CD4-positive, alpha-beta T cell treated with Interleukin-1 beta for 1 hour (primary cell): ENCODE measurements around the gene SYT13.
A peak's percentile ranks its signal among the peaks of the same experiment; 100 is the strongest.
"Not testable (repeated sequence)": the region's sequence is repeated elsewhere in the genome, so short reads cannot be mapped to it uniquely, and the experiment has no call there.

ENCODE experiments used
- DNase-seq, 2 donors: peaks; one replicate each; pipeline ENCODE4 v3.0.0-alpha.2; 2020 to 2022

The SYT13 gene

DNA sequence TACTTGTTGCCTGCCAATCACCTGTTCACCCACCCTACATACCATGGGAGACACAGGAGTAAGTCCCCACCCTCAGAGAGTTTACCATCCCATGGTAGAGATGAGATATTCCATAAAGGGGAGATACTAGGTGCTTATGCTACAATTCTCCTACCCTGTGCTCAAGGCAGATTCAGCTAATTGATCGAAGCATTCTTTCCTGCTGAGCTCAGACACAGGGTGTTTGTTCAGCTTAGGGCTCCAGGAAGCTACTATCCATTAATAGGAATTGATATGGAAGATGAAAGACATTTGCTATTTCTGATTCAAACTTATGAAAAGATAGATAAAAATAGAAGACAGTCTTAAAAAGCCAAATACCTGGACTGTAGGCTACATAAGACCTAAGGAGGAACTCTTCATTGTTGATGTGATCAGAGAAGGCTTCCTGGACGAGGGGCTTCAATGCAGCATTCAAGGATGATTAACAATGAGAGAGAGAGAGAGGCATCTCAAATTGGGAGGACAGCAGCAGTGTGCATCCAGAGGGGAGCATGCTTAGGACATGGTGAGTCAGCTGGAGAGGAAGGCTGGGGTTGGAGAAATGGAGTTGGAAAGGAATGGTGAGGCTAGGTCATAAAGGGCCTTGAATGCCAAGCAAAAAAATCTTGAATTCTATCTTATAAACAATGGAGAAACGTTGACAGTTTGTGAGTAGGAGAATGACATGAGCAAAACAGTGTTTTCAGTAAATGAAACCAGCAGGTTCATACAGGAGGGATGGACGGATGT, 15.0 kb downstream of the SYT13 start:
- DNase-seq, result no peak

DNA sequence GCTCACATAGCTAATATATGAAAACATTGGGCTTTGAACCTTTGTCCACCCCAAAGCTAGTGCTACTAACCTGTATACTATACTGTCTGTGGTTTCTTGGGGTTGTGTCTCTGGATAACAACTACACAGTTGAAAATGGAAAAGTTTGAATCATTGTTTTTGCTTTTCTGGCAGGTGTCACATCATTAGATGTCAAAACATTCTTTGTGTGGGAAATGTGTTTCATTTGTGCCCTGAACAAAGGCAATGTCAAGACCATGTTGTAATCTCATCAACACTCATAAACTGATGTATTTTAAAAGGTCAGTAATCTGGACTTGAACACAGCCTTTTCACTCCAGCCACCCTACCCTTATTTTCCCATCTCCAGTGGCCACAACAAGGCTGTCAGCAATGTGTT, 16.5 kb downstream of the SYT13 start:
- no peak for DNase-seq

DNA sequence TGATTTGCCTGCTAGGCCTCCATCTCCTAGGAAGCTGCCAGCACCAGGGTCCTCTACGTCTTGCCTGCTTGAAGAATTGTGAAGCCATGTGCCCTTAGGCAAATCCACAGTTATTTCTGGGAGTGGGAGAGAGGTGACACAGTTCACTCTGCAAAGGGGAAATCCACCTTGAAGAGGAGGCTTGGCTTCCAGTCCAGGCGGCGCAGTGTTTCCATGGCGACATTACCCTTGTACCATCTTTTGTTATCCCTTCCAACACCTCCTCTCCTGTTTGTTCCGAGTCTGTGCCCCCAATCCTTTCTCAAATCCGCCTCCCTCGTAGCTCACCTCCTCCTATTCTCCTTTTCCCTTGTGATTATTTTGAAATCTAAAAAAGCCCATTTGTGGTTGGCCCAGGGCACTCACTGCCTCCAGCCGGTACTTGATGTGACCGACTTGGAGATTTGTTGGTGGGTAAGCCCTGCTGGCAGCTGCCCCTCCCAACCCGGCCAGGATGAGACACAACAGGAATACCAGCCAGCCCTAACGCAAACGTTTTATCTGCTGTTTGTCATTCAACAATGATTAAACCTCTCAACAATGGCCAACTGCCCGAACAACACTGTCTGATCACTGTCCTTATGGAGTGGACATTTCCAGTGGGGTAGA, 18.4 kb downstream of the SYT13 start:
- DNase-seq, result no peak

DNA sequence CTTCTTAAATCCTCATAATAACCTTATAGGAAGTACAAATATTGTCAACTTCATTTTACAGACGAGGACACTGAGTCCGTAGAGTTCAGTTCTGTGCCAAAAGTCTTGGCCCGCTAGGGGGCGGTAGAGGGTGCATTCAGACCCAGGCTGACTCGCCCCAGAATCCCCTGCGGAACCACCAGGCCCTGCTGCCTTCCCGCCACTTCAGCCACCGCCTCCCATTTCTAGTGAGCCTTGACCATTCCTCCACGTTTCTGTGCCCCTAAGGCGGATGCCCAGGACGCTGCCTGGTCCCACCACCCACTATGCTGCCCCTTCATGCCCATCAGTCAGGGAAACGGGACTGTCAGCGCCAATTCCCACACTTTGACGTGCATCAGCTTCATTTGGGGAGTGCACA, 19.1 kb downstream of the SYT13 start:
- DNase-seq, result no peak

DNA sequence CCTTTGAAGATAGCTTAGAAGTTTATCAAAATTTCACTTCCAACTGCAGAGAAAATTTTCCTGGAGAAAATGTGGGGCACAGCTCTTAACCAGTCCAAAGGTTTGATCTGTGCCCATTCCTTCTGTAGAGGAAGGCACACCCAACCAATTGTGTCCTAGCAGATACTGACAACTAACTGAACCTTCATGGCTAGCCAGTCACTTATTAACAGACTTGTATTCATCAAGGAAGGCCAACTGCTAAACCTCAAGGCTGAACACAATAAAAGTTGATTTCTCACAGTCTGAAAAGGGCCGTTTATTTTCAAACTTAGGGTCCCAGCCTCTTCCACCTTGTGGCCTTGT, 19.5 kb downstream of the SYT13 start:
- no peak for DNase-seq

DNA sequence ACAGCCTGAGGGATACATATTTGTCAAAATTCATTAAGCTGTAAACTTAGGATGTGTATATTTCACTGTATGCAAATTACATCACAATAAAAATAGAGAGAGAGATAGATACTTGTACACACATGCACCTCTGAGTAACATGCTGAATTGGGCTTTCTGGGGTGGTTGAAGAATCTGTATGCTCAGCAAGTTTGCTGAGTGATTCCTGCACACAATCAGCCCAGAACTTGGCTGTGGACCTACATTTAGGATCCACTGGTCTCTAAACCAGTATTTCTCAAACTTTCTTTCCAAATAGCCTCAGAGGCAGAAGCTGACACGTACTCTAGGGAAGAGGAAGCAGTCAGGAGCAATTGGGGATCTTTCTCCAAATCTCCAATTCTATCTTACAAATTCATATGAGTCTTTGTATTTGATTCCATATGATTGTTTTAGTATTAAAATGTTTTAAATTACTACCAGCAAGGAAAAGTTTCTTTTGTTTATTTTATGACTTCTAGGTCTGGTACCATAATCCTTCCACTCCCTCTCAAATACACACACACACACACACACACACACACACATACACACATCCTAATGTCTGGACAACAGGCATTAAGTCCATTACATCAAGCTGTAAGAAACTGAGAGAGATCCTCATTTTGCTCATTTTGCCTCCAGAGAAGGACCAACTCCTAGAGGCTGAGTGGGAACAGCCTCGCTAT, 20.0 kb downstream of the SYT13 start:
- no peak for DNase-seq

DNA sequence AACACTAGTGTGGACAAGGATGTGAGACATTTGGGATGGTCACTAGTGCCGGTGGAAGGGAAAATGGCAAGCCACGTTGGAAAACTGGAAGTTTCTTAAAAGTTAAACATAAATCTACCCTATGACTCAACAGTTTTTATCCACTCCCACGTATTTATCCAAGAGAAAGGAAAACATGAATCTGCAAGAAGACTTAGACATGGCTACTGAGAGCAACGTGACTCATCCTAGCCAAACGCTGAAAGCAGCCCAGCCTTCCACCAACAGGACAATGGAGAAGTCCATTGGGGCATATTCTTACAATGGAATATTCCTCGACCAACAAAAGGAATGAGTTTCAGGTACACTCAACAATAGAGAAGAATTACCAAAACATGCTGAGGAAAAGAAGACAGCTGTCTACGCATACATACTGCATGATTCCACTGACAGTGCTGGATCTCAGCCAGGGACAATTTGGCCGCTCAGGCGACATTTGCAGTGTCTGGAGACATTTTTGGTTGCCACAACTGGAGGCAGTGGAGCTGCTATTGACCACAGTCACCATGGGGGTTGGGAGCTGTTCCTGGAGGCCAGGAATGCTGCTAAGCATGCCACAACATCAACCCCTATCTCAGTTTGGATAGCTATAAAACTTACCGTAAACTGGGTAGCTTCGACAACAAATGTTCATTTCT, 21.2 kb downstream of the SYT13 start:
- no peak for DNase-seq

DNA sequence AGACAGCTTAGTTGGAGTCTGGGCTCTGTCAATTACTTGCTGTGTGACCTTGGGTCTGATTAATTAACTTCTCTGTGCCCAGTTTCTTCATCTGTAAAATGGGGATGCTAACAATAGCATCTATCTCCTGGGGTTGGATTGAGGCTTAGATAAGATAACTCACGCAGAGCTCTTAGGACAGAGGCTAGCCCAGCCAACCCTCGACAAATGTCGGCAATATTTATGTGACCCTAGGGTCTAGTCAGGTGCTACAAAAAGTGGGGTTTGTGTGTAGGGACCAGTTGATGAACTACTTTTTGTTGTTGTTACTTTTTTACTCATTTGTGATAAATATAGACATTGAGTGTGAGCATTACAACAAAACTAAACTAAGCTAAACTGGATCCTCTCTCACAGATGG, 22.4 kb downstream of the SYT13 start:
- no peak for DNase-seq

DNA sequence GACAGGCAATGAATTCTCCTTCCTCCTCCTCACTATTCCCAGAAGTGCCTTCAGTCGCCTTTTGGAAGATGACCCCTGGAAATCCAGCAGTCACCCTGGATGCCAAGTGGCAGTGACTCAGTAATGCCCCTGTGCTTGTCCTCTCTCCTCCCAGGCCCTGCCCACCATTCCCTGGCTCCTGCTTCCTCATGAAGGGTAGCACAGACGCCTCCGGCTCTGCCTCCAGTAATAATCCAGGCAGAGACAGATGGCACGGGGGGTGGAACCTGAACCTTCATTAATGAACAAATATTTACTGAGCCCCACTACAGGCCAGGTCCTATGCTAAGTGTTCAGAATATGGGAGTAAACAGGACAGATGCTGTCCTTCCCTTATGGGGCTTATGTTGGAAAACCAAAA, 23.2 kb downstream of the SYT13 start:
- DNase-seq, result no peak

DNA sequence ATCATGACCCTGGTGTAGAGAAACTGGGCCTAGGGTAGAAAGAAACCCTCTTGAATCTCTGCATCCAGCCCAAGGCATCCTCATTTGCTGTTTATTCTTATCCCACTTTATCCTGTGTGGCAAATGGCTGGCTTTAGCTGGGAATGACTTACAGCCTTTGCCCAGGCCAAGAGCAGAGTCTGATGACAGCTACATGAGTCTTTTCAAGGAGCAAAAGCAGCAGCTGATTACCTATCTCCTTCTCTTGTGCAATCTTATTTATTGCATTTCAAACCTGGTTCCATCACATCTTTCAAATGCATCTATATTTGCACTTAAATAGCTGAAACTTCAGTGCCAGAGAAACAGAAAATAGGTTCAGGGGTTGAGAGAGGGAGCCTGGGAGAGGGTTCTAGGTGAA, 26.1 kb downstream of the SYT13 start:
- DNase-seq, result no peak

DNA sequence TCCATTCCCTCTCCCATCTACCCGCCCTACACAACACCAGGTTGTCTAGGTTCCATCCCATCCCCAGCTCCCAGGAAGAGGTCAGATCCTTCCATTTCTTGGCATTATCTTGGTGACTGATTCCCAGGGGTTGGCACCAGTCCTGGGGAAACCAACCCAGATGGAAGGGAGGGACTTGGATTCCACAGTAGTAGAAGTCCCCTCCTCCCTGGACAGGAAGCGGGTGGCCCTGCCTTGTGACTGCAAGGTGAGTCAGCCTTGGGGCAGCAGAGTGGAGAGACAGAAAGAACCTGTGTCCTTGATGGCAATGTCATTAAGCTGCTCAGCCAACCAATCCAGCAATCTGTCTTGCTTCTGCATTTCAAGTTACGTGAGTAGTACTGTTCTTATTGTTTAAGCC, 26.5 kb downstream of the SYT13 start:
- DNase-seq, result no peak

DNA sequence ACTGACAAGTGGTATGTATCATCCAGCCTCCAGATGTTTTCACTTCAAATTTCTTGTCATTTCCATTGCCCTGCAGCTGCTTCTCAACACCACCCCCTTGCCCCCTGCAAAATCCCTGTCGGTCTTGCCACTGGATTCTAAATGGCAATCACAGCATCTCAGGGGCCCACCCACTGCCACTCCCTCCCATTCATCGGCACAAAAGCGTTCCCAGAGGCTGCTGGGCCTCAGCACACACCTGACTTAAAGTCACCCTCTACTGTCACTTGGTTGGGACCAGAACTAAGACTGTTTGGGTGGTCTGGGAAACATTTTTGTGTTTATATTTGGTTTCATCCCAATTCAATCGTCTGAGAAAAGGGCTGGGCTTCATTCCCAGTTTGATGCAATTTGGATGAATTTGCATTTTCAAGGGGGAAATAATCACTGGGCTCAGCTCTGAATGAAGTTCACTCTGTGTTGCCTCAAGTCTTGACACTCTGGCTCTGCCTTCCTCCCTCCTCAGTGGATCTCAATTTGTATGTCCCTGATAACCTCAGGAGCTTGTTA, 27.1 kb downstream of the SYT13 start:
- DNase-seq, result no peak

DNA sequence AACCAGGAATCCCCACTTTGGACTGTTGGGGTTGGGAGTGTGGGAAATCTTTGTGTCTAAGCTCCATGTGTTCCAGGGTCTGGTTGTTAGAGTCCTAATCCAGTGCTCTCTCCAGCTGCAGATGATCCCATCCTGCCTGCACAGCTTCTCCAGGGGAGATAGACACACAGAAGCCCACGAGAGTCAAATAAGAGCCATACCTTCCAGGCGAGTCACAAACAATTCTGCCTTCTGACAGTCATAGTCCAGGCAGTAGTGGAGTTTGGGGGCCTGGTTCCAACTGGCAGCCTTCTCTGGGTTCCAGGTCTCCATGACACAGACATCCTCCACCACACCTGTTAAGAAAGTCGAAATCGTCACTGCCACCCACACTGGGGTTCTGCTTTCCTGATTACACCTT, 32.1 kb downstream of the SYT13 start:
- DNase-seq, result no peak

DNA sequence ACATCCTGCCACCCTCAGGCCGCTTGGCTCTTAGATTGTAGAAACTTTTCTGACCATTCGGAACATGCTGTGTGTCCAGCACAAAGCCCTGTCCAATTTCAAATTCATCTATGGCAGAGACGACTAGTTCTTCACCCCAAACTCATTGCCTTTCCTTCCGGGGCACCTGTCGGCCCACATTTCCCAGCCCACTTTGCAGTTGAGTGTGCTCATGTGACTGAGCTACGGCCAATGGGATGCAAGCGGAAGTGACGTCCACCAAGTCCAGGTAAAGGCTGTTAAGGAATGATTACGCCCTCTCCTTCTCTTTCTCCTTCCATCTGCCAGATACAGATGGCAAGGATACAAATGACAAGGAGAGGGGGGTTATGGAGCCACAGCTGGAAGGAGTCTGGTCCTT, 32.5 kb downstream of the SYT13 start:
- DNase-seq, result no peak

DNA sequence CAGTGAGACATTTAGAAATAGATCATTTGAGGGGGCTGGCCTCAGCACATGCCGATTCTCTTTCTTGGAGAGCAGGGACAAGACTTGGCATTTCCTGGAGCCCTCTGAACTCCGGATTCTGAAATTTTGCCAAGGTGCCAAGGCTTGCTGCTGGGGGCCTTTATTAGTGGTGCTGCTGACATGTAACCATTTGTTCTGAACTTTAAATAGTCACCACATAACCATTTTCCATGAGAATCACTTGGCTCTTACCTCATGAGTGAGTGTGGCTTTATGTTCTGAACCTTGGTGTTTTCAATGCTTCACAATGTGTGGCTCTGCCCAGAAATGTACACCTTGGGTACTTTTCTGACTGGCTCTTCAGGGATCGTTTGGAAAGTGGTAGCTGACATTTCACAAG, 33.3 kb downstream of the SYT13 start:
- DNase-seq, result no peak

DNA sequence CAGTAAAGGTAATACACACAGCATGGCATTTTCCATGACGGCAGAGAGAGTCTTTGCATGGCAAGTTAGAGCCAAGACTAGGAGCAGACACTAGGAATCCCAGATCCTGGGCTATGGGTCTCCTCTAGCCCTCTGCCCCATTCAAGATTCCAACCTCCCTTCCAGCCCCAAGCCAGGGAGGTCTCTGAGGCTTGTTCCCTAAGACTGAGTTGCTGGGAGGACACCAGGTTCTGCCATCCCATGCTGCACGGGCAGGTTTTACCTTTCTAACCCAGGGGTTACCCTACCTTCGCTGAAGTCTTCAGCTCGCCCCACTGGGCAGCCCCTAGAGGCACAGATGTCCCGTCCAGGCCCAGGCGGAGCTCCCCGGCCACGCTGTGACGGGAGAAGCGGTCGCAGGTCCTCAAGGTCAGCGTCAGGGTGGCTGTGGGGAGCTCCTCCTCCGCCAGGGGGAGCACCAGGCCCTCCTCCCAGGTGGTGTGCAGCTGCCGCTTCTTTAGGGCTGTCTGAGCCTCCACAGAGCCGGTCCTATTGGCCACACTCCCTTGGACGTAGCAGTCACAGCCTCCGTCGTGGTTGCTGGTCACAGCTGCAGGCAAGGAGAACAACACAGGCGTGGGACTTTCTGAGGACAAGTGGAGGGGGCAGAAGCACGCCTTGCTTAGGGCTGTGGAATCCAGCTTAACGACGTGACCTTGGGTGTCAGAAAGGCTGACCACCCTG, 33.8 kb downstream of the SYT13 start:
- DNase-seq, result peak; percentile 4 to 5

DNA sequence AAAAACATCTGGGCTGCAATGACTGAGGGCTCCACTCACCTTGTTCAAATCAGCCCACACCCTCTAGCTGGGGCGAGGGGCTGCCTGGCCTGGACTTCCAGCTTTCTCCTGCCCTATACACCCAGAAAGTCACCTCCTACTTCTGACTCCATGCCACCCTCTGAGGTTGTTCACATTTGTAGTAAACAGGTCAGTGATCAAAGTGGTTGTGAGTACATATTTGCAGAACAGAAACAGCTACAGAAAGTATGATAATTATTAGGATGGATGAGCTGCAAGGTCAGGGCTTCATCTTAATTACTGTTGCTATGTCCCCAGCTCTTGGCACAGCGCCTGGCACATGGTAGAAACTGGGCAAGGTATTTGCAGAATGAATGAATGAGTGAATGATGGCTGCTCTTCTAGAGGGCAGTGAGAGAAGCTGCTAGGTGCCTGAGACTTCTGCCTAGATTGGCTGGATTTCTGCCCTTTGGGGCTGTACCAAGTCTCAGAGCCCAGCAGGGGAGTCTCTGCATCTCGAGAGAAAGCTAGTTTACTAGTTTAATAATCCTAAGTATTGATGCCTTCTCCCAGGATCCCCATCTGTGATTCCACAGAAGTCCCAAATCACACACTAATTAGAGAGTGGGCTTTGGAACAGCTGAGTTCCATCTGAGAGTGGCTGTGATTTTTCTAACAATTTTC, 36.0 kb downstream of the SYT13 start:
- no peak for DNase-seq

DNA sequence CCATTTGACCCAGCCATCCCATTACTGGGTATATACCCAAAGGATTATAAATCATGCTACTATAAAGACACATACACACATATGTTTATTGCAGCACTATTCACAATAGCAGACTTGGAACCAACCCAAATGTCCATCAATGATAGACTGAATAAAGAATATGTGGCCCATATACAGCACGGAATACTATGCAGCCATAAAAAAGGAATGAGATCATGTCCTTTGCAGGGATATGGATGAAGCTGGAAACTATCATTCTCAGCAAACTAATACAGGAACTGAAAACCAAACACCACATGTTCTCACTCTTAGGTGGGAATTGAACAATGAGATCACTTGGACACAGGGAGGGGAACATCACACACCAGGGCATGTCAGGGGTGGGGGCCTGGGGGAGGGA, 36.8 kb downstream of the SYT13 start:
- not testable (repeated sequence) for DNase-seq

DNA sequence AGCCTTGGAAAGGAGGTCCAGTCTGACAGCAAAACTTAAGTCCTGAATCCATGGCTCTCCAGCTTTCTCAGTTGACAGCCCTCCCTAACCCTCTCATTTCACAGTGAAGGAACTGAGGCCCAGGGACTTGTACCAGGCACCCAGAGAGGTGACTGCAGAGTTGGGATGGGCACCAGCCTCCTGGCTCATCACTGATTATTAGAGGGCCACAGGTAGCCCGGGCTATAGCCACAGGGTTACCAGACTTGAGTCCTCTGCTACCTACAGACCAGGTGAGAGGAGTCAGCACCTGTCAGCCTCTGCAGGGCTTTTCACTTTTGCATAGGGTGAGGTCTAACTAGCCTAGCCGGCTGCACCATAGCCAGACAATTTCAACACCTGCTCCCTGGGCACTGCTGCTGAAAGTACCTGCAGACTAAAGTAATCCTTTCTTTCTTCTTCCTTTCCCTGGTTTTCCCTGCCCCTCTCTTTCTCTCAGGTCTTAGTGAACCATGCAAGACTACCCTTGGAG, 37.6 kb downstream of the SYT13 start:
- no peak for DNase-seq

DNA sequence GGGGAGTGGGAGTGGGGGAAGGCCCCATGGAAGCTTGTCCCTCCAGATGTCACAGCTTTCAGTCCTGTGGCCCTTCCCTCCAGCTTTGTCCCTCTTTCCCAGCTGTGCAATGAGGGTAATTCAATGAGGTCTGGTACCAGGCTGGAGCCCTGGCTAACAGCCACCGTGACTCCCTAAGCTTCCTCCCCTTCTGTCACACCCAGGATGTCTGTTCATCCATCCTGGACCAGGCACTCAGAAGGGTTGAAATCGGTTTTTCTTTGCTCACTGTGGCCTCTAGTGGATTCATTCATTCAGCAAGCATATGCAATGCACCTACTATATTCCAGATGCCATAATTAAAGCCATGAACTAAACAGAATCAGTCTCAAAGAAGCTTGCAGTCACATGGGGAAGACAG, 38.7 kb downstream of the SYT13 start:
- no peak for DNase-seq

DNA sequence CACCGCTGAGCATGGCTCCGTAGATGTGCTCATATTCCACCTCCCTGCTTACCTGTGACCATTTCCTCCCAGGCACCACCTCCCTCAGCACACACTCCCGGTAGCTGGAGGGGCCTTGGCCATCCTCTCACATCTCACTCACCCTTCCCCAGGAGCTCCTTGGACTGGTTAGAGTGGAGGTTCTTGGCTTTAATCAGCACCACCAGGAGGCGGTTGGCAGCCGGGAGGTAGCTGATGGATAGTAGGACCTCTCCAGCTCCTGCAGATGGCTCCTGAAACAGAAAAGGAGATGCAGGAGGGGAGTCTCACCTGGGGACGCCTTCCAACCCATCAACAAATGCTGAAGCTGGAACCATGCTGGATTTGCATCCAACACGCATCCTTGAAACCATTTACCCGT, 39.9 kb downstream of the SYT13 start:
- no peak for DNase-seq
